Thyroid gland (tissue), 4 donors: Measurements from ENCODE around the gene TRAF6.

ENCODE experiments used
- POLR2A ChIP-seq, 2 donors: fragments of 450-650 bp; IDR thresholded peaks; one replicate each; pipeline ENCODE4 v1.6.1; 2017; ENCODE audit warnings: antibody characterized with exemption in 2 of 2, mild to moderate bottlenecking in 2 of 2, moderate library complexity in 1 of 2
- TF ChIP-seq, protein P1 (sequence below), 6 experiments: fragments of 200-600 bp in 3 of 6; fragments of 450-650 bp in 3 of 6; sonication (generic) in 3 of 6; IDR thresholded peaks; one replicate each; pipeline ENCODE4 v1.5.1; 2016 to 2019; ENCODE audit warnings: antibody characterized with exemption in 6 of 6, mild to moderate bottlenecking in 2 of 6, inconsistent platforms in 1 of 6, moderate library complexity in 1 of 6

DNA sequence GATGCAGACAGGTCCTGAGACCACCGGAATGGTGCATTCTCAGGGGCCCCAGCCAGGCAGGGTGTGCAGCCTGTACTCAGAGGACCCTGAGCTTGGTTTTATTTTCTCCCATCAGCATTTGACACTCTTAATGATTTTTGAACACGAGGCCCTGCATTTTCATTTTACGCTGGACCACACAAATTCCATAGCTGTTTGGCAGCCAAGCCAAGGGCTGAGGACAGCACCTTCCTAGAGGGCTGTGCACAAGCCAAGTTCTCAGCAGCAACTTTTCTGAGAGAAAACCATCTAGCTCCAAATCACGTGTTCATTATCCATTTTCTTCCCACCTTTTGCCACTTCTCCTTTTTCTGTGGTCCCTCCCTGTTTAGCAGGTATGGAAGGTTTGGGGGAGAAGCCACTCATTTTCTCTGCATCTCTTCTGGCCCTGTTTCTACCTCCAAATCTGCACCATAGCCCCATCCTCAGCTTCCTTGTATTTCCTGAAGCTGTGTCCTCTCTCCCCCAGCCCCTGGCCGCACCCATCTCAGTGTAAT lies 60.4 kb downstream of the TRAF6 start:
- TF ChIP-seq POLR2A (IDR thresholded peaks at IDR 0.05): no peak
- TF ChIP-seq, protein P1, sequence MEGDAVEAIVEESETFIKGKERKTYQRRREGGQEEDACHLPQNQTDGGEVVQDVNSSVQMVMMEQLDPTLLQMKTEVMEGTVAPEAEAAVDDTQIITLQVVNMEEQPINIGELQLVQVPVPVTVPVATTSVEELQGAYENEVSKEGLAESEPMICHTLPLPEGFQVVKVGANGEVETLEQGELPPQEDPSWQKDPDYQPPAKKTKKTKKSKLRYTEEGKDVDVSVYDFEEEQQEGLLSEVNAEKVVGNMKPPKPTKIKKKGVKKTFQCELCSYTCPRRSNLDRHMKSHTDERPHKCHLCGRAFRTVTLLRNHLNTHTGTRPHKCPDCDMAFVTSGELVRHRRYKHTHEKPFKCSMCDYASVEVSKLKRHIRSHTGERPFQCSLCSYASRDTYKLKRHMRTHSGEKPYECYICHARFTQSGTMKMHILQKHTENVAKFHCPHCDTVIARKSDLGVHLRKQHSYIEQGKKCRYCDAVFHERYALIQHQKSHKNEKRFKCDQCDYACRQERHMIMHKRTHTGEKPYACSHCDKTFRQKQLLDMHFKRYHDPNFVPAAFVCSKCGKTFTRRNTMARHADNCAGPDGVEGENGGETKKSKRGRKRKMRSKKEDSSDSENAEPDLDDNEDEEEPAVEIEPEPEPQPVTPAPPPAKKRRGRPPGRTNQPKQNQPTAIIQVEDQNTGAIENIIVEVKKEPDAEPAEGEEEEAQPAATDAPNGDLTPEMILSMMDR (IDR thresholded peaks at IDR 0.05): no peak
